Measurements from ENCODE around the gene C1orf94. TPM values are rescaled to one million over a fixed set of nuclear protein-coding genes. Genes with fewer than 3 reads are reported as not detected.

C1orf94 gene
- total RNA-seq, 3 donors from 2014 or later, result not detected

DNA sequence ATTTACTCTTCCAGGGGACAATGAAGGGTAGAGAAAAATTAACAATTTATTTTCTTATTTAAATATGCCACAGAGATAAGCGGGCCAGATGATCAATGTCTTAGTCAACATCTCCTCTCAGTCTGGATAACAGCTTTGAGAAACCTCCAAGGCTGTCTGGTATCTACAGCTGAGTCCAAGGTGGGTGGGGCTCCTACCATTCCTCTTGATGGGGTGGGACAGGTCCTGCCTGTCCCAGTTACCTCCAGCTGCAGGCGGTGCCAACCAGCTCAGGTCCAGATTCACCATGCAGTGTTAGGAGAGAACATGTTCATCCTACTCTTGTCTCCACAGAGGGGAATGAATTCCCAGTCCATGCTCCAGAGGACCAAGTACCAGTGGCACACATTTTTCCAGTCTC is 32.7 kb upstream of the C1orf94 start:
- no peaks in the 10 kb centered on the region for H3K9me3 ChIP-seq
- DNase-seq (ENCODE audit: low spot score in 2 of 2), result no peak
- TF ChIP-seq POLR2AphosphoS5 (IDR thresholded peaks at IDR 0.05), result no peak
- TF ChIP-seq CTCF (IDR thresholded peaks at IDR 0.05), result no peak
- TF ChIP-seq POLR2A (IDR thresholded peaks at IDR 0.05), result no peak
- H3K4me3 ChIP-seq, result no peak overlapping the region
- no peaks in the 10 kb centered on the region for H3K27me3 ChIP-seq
- H3K27ac ChIP-seq, result no peak overlapping the region
- H3K36me3 ChIP-seq, result no peaks in the 10 kb centered on the region
- no peaks in the 10 kb centered on the region for H3K4me1 ChIP-seq
- intact Hi-C loops (cut with DNase I; ENCODE audit: low total_unique reads), result no loop called here

- H3K9me3 ChIP-seq, result no peaks in the 10 kb centered on the region
- H3K4me1 ChIP-seq, result no peaks in the 10 kb centered on the region
- H3K27ac ChIP-seq, result no peak overlapping the region
- no peak overlapping the region for H3K4me3 ChIP-seq
- intact Hi-C loops (cut with DNase I; ENCODE audit: low total_unique reads), result no loop called here
- TF ChIP-seq POLR2AphosphoS5 (IDR thresholded peaks at IDR 0.05), result no peak
- TF ChIP-seq CTCF (IDR thresholded peaks at IDR 0.05), result no peak
- no peak for TF ChIP-seq POLR2A (IDR thresholded peaks at IDR 0.05)
- no peaks in the 10 kb centered on the region for H3K36me3 ChIP-seq
- H3K27me3 ChIP-seq, result no peaks in the 10 kb centered on the region
- DNase-seq (ENCODE audit: low spot score in 2 of 2), result no peak
Observed at GRCh38 chr1:34144766-34145165, 31.9 kb upstream of the C1orf94 start.

GRCh38 chr1:34147301-34147700 is 29.4 kb upstream of the C1orf94 start:
- Histone ChIP-seq H3K27ac (no peak overlapping the region), H3K4me3 (no peak overlapping the region), H3K4me1 (no peaks in the 10 kb centered on the region), H3K36me3 (no peaks in the 10 kb centered on the region), H3K9me3 (no peaks in the 10 kb centered on the region), H3K27me3 (no peaks in the 10 kb centered on the region)
- intact Hi-C loops (cut with DNase I; ENCODE audit: low total_unique reads), result no loop called here
- TF ChIP-seq CTCF (IDR thresholded peaks at IDR 0.05) (no peak), POLR2A (IDR thresholded peaks at IDR 0.05) (no peak), POLR2AphosphoS5 (IDR thresholded peaks at IDR 0.05) (no peak)
- DNase-seq (ENCODE audit: low spot score in 2 of 2), result no peak

DNA sequence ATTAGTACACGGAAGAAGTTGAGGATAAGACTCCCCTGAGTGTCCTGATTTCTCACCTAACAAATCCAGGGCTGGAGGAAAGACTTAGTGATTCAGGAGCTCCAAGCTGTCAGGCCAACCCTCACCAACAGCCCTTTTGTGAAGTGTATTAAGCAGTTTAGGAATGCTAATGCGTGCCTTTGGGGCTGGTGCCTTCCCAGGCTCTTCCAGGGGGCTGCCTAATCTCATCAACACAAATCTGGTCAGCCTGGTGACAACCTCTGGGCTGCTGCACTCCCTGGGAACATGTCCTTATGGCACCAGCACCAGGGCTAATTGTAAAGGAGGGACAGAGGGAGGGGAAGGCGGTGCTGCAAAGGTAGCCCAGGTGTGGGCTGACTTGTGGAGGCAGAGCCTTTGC is 27.2 kb upstream of the C1orf94 start:
- no peaks in the 10 kb centered on the region for H3K36me3 ChIP-seq
- no peak for TF ChIP-seq POLR2A (IDR thresholded peaks at IDR 0.05)
- no peak for TF ChIP-seq CTCF (IDR thresholded peaks at IDR 0.05)
- H3K4me1 ChIP-seq, result no peaks in the 10 kb centered on the region
- H3K9me3 ChIP-seq, result no peaks in the 10 kb centered on the region
- no peak overlapping the region for H3K4me3 ChIP-seq
- no peak for DNase-seq (ENCODE audit: low spot score in 2 of 2)
- intact Hi-C loops (cut with DNase I; ENCODE audit: low total_unique reads), result no loop called here
- H3K27me3 ChIP-seq, result no peaks in the 10 kb centered on the region
- H3K27ac ChIP-seq, result no peak overlapping the region

- H3K4me1 ChIP-seq, result no peaks in the 10 kb centered on the region
- H3K27ac ChIP-seq, result no peak overlapping the region
- intact Hi-C loops (cut with DNase I; ENCODE audit: low total_unique reads), result no loop called here
- no peaks in the 10 kb centered on the region for H3K9me3 ChIP-seq
- DNase-seq (ENCODE audit: low spot score in 2 of 2), result no peak
- H3K36me3 ChIP-seq, result no peaks in the 10 kb centered on the region
- H3K27me3 ChIP-seq, result no peaks in the 10 kb centered on the region
- H3K4me3 ChIP-seq, result no peak overlapping the region
- TF ChIP-seq CTCF (IDR thresholded peaks at IDR 0.05), result no peak
- no peak for TF ChIP-seq POLR2AphosphoS5 (IDR thresholded peaks at IDR 0.05)
- TF ChIP-seq POLR2A (IDR thresholded peaks at IDR 0.05), result no peak
Observed at GRCh38 chr1:34153246-34153645, 23.5 kb upstream of the C1orf94 start.
